ENCODE results near the gene MTA3.
"Not testable (repeated sequence)": the region's sequence is repeated elsewhere in the genome, so short reads cannot be mapped to it uniquely, and the experiment has no call there.

MTA3 gene

GRCh38 chr2:42724886-42725285, 156.5 kb downstream of the MTA3 start:
- DNase-seq (ENCODE audit: extremely low read depth, low read depth): no peak
- TF ChIP-seq, protein P1, sequence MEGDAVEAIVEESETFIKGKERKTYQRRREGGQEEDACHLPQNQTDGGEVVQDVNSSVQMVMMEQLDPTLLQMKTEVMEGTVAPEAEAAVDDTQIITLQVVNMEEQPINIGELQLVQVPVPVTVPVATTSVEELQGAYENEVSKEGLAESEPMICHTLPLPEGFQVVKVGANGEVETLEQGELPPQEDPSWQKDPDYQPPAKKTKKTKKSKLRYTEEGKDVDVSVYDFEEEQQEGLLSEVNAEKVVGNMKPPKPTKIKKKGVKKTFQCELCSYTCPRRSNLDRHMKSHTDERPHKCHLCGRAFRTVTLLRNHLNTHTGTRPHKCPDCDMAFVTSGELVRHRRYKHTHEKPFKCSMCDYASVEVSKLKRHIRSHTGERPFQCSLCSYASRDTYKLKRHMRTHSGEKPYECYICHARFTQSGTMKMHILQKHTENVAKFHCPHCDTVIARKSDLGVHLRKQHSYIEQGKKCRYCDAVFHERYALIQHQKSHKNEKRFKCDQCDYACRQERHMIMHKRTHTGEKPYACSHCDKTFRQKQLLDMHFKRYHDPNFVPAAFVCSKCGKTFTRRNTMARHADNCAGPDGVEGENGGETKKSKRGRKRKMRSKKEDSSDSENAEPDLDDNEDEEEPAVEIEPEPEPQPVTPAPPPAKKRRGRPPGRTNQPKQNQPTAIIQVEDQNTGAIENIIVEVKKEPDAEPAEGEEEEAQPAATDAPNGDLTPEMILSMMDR (IDR thresholded peaks at IDR 0.05; ENCODE audit: low read depth, low read length): no peak

GRCh38 chr2:42725657-42726056, 157.2 kb downstream of the MTA3 start:
- TF ChIP-seq, protein P1 (IDR thresholded peaks at IDR 0.05; ENCODE audit: low read depth, low read length): no peak
- no peak for DNase-seq (ENCODE audit: extremely low read depth, low read depth)

- TF ChIP-seq, protein P1 (IDR thresholded peaks at IDR 0.05; ENCODE audit: low read depth, low read length): no peak
- DNase-seq (ENCODE audit: extremely low read depth, low read depth): no peak
Observed at GRCh38 chr2:42726680-42727079, 158.2 kb downstream of the MTA3 start.

GRCh38 chr2:42731316-42731715, 162.9 kb downstream of the MTA3 start:
- not testable (repeated sequence) for DNase-seq (ENCODE audit: extremely low read depth, low read depth)

DNA sequence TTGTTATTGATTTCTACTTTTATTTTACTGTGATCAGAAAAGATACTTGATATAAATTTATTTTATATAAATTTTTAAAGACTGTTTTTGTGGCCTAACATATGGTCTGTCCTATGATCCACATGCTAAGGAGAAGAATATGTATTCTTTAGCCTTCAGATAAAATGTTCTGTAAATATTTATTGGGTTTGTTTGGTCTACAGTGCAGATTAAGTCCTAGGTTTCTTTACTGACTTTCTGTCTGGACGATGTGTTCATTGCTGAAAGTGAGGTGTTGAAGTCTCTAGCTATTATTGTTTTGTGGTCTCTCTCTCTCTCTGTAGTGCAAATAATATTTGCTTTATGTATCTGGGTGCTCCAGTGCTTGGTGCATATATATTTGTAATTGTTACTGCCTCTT, 165.4 kb downstream of the MTA3 start:
- no peak for DNase-seq (ENCODE audit: extremely low read depth, low read depth)

GRCh38 chr2:42736598-42737322, 168.3 kb downstream of the MTA3 start:
- TF ChIP-seq, protein P1 (IDR thresholded peaks at IDR 0.05; ENCODE audit: low read depth, low read length): no peak
- no peak for DNase-seq (ENCODE audit: extremely low read depth, low read depth)

More for the DNA sequence above, 165.4 kb downstream of the MTA3 start:
- TF ChIP-seq, protein P1 (IDR thresholded peaks at IDR 0.05; ENCODE audit: low read depth, low read length): no peak

DNA sequence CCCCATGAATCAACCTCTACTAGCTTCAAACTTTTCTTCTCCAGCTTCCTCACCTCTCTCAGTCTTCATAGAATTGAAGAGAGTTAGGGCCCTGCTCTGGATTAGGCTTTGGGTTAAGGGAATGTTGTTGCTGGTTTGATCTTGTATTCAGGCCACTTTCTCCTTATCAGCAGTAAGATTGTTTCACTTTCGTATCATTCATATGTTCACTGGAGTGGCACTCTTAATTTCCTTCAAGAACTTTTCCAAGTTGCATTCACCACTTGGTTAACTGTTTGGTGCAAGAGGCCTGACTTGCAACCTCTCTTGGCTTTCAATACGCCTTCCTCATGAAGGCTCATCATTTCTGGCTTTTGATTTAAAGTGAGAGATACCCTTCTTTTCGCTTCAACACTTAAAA, 172.7 kb downstream of the MTA3 start:
- no peak for DNase-seq (ENCODE audit: extremely low read depth, low read depth)
- TF ChIP-seq, protein P1 (IDR thresholded peaks at IDR 0.05; ENCODE audit: low read depth, low read length): no peak
